ENCODE data around the gene KXD1.

The KXD1 gene

GRCh38 chr19:18571564-18572344 lies 14.1 kb downstream of the KXD1 start, which contains the start of gene UBA52:
TSS of gene UBA52 (plus strand) at chr19:18571857. CDS start at chr19:18573301, 1,444 bp downstream.
- peak within 1 kb of the TSS; percentile 94 for H3K27ac ChIP-seq
- TF ChIP-seq ZFX (IDR thresholded peaks at IDR 0.05): peak; percentile 83; the same call in 1 of the 2 replicates
- TF ChIP-seq, protein P1, sequence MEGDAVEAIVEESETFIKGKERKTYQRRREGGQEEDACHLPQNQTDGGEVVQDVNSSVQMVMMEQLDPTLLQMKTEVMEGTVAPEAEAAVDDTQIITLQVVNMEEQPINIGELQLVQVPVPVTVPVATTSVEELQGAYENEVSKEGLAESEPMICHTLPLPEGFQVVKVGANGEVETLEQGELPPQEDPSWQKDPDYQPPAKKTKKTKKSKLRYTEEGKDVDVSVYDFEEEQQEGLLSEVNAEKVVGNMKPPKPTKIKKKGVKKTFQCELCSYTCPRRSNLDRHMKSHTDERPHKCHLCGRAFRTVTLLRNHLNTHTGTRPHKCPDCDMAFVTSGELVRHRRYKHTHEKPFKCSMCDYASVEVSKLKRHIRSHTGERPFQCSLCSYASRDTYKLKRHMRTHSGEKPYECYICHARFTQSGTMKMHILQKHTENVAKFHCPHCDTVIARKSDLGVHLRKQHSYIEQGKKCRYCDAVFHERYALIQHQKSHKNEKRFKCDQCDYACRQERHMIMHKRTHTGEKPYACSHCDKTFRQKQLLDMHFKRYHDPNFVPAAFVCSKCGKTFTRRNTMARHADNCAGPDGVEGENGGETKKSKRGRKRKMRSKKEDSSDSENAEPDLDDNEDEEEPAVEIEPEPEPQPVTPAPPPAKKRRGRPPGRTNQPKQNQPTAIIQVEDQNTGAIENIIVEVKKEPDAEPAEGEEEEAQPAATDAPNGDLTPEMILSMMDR (conservative IDR thresholded peaks at IDR 0.05): no peak

DNA sequence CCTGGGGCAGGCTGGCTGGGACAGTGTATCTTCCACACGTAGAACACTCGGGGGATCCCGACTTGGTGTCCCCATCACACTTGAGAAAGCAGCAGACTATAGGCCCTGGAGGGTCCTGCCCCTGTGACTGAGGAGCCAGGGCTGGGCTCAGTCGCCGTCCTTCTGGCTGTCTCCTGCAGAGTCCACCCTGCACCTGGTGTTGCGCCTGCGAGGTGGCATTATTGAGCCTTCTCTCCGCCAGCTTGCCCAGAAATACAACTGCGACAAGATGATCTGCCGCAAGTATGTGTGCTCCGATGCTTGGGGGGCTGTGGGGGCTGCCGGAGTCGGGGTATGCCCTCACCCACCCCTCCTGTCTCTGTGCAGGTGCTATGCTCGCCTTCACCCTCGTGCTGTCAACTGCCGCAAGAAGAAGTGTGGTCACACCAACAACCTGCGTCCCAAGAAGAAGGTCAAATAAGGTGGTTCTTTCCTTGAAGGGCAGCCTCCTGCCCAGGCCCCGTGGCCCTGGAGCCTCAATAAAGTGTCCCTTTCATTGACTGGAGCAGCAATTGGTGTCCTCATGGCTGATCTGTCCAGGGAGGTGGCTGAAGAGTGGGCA lies 17.1 kb downstream of the KXD1 start:
- H3K27ac ChIP-seq: no peak overlapping the region

DNA sequence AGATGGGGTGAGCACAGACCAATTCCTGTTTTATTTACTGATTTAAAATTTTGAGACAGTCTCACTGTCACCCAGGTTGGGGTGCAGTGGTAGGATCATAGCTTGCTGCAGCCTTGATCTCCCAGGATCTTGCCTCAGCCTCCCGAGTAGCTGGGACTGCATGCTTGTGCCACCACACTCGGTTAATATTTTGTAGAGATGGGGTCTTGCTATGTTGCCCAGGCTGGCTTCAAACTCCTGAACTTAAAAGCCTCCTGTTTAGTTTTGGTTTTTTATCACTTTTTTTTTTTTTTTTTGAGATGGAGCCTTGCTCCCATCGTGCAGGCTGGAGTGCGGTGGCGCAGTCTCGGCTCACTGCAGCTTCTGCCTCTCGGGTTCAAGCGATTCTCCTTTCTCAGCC lies 18.7 kb downstream of the KXD1 start:
- no peak overlapping the region for H3K27ac ChIP-seq
- TF ChIP-seq ZFX (IDR thresholded peaks at IDR 0.05): no peak
- TF ChIP-seq, protein P1 (conservative IDR thresholded peaks at IDR 0.05): no peak

More for the DNA sequence above, 17.1 kb downstream of the KXD1 start:
- TF ChIP-seq, protein P1 (conservative IDR thresholded peaks at IDR 0.05): no peak
- no peak for TF ChIP-seq ZFX (IDR thresholded peaks at IDR 0.05)

- TF ChIP-seq, protein P1 (conservative IDR thresholded peaks at IDR 0.05): no peak
- no peak for TF ChIP-seq ZFX (IDR thresholded peaks at IDR 0.05)
Observed at GRCh38 chr19:18577365-18577914, 19.8 kb downstream of the KXD1 start.

GRCh38 chr19:18580311-18580710 lies 22.6 kb downstream of the KXD1 start:
- no peak overlapping the region for H3K27ac ChIP-seq
- no peak for TF ChIP-seq ZFX (IDR thresholded peaks at IDR 0.05)
- TF ChIP-seq, protein P1 (conservative IDR thresholded peaks at IDR 0.05): no peak

More at GRCh38 chr19:18577365-18577914, 19.8 kb downstream of the KXD1 start:
- H3K27ac ChIP-seq: no peak overlapping the region

GRCh38 chr19:18586306-18586705 lies 28.6 kb downstream of the KXD1 start:
- no peak overlapping the region for H3K27ac ChIP-seq
- no peak for TF ChIP-seq ZFX (IDR thresholded peaks at IDR 0.05)
- TF ChIP-seq, protein P1 (conservative IDR thresholded peaks at IDR 0.05): no peak

DNA sequence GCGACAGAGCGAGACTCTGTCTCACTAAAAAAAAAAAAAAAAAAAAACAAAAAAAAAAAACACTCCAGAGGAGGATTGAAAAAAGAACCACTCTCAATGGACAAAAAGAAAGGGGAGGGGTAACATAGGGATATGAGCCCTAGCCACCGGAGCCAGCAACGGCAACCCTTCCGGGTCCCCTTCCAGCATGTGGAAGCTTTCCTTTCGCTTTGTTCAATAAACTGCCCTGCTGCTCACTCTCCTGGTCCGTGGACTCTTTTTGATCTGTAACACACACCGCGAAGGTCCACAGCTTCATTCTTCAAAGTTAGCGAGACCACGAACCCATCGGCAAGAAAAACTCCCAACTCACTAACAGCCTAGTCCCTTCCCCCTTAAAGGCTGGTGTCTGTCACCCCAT lies 29.9 kb downstream of the KXD1 start:
- no peak overlapping the region; the same call in 1 of the 2 replicates for H3K27ac ChIP-seq
- TF ChIP-seq, protein P1 (conservative IDR thresholded peaks at IDR 0.05): no peak
- TF ChIP-seq ZFX (IDR thresholded peaks at IDR 0.05): no peak

All from C4-2B (cell line).